ENCODE measurements around the gene EVX1. TPM values are rescaled to one million over a fixed set of nuclear protein-coding genes. Genes with fewer than 3 reads are reported as not detected.
A peak's percentile ranks its signal among the peaks of the same experiment; 100 is the strongest.

EVX1 gene
- total and polyA plus RNA-seq, 3 donors from 2014 or later, result 0.25 to 1.4 (median 0.63) TPM

DNA sequence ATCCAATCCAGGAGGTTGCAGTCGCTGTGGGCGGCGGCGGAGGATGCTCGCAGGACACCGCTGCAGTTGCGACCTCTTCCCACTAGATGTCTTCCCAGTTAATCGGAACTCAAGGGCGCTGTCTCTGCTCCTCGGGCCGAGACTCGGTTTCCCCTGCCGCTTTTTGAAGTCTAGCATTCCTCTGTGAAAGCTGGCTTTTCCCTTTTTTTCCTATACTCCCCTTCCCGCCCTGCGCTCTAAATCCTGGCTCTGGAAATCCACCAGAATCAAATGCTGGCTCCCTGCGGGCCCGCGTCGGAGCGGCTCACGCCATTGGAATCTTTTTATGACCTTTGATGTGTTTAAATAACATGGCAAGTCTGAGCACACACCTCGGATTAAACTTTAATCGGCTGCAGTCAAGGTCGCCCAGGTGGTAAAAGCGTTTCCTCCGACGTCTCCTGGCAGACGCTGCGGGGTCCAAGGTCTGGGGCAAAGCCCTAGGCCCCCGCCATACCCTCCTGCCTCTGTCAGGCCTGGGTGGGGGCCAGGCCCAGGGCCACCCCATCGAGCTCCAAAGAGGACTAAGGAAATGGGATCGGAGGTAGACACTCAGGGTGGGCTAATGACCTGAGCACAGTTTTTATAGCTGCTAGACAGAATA, 32.0 kb upstream of the EVX1 start:
- Histone ChIP-seq H3K4me1 (peaks cover 6% of the 10 kb centered on the region), H3K27me3 (peaks cover 9% of the 10 kb centered on the region), H3K27ac (no peak overlapping the region), H3K9me3 (no peaks in the 10 kb centered on the region), H3K36me3 (ENCODE audit: low read depth, missing control alignments) (no peaks in the 10 kb centered on the region), H3K4me3 (no peak overlapping the region)
- WGBS, 2 donors, result 11% methylated on average over 32 of the region's 32 CpGs
- no peak for TF ChIP-seq POLR2A (IDR thresholded peaks at IDR 0.05)
- TF ChIP-seq, protein P1, sequence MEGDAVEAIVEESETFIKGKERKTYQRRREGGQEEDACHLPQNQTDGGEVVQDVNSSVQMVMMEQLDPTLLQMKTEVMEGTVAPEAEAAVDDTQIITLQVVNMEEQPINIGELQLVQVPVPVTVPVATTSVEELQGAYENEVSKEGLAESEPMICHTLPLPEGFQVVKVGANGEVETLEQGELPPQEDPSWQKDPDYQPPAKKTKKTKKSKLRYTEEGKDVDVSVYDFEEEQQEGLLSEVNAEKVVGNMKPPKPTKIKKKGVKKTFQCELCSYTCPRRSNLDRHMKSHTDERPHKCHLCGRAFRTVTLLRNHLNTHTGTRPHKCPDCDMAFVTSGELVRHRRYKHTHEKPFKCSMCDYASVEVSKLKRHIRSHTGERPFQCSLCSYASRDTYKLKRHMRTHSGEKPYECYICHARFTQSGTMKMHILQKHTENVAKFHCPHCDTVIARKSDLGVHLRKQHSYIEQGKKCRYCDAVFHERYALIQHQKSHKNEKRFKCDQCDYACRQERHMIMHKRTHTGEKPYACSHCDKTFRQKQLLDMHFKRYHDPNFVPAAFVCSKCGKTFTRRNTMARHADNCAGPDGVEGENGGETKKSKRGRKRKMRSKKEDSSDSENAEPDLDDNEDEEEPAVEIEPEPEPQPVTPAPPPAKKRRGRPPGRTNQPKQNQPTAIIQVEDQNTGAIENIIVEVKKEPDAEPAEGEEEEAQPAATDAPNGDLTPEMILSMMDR (IDR thresholded peaks at IDR 0.05), result peak; percentile 22 to 84 (median 66)
- DNase-seq, result peak; percentile 70
- intact Hi-C loops (cut with DNase I; ENCODE audit: low total_unique reads), result no loop called here

DNA sequence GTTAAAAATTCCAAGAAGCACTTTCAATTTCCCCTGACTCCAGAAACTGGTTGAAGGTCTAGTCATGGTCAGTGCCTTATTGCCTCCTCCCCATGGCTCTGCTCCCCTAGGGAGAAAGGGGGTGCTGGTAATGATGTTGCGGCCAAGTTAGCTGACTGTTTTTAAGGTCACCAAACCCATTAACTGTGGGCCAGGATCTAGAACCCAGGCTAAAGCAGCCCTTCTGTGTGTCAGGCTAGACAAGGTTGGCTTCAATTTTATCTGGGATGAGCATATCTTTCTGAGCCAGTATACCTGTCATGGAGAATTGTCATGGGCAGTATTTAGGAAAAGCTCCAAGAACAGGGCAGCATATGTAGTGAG, 31.5 kb upstream of the EVX1 start:
- no peak for DNase-seq
- TF ChIP-seq, protein P1 (IDR thresholded peaks at IDR 0.05), result no peak
- TF ChIP-seq POLR2A (IDR thresholded peaks at IDR 0.05), result no peak
- no peak overlapping the region for H3K4me3 ChIP-seq
- 80 to 92% methylated on average over 1 of the region's 1 CpG for WGBS, 2 donors
- no peaks in the 10 kb centered on the region for H3K36me3 ChIP-seq (ENCODE audit: low read depth, missing control alignments)
- H3K27me3 ChIP-seq, result peaks cover 5% of the 10 kb centered on the region
- intact Hi-C loops (cut with DNase I; ENCODE audit: low total_unique reads), result no loop called here
- H3K27ac ChIP-seq, result no peak overlapping the region
- H3K4me1 ChIP-seq, result peaks cover 5% of the 10 kb centered on the region
- no peaks in the 10 kb centered on the region for H3K9me3 ChIP-seq

DNA sequence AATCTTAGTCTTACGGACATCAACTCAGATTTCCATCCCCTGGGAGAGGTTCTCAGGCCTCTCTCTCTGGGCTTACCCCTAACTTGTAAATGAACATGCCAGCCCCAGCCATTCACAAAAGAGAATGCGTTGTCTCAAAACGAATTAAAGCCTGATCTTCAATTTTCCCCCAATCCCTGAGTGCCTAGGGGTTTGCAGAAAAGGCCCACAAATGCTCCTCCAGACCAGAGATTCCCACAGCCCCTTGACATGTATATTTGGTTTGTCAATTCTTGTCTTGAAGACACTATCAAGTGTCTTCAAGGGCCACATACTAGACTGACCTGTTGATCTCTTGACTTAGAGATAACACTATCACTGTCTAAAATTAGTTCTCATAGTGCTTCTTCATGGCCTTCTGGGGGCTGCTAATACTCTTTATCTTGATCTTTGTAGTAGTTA, 30.8 kb upstream of the EVX1 start:
- Histone ChIP-seq H3K36me3 (ENCODE audit: low read depth, missing control alignments) (no peaks in the 10 kb centered on the region), H3K9me3 (no peaks in the 10 kb centered on the region), H3K4me1 (peaks cover 5% of the 10 kb centered on the region), H3K4me3 (no peak overlapping the region), H3K27ac (no peak overlapping the region), H3K27me3 (peaks cover 4% of the 10 kb centered on the region)
- 48 to 53% methylated on average over 3 of the region's 3 CpGs for WGBS, 2 donors
- no peak for TF ChIP-seq POLR2A (IDR thresholded peaks at IDR 0.05)
- TF ChIP-seq, protein P1 (IDR thresholded peaks at IDR 0.05), result no peak
- intact Hi-C loops (cut with DNase I; ENCODE audit: low total_unique reads), result no loop called here
- DNase-seq, result no peak

DNA sequence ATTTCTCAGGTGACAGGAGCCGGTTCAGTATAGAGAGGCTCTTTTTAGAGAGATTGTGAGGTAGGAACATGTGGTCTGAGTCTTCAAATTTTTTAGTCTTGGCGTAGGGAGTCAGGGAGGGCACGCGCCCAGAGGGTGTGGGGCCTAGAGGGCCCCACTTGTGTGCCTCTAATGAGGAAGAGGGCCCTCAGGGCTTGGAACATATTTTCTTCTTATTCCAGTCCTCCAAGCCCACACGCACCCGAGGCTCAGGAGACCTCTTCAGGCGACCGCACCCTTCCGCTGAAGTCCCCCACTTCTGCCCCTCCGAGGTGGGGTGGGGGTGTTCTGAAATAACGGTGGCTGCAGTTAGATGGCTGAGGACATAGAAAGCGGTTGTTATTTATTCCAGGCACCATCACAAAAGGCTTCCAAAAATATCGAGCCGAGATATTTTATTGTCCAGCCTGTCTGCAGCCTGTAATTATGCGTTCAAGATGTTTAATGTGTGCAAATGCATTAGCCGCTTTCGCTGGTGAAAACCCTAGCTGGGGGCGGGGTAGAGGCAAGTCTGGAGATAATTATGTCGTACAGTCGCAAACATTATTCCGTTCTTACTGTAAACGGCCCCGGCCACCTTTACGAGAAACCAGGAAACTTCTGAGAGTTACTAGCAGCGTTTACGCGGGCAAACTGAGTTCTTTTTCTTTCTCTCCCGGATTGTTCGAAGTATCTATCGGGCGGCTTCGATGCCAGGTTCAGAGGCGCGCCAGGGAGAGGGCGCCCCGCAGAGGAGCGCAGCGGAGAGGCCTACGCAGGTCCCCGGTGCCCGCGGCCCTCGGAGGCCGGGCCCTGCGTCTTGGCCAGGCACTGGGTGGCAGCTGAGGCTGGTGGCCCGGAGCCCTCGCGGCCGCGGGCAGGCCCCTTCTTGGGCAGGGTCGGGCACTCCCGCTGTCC, 29.8 kb upstream of the EVX1 start:
- WGBS, 2 donors, result 10 to 13% methylated on average over 51 to 52 of the region's 52 CpGs
- intact Hi-C loops (cut with DNase I; ENCODE audit: low total_unique reads), result no loop called here
- Histone ChIP-seq H3K4me1 (peaks cover 5% of the 10 kb centered on the region), H3K36me3 (ENCODE audit: low read depth, missing control alignments) (no peaks in the 10 kb centered on the region), H3K27me3 (peaks cover 4% of the 10 kb centered on the region), H3K27ac (no peak overlapping the region), H3K4me3 (peak overlapping the region; percentile 6 to 29), H3K9me3 (no peaks in the 10 kb centered on the region)
- TF ChIP-seq, protein P1 (IDR thresholded peaks at IDR 0.05), result peak in 1 of 3 experiments; percentile 8
- no peak for TF ChIP-seq POLR2A (IDR thresholded peaks at IDR 0.05)
- DNase-seq, result no peak
